Memory B cell (primary cell): Measurements from ENCODE around the gene CC2D1A.

ENCODE experiments used
- ATAC-seq: fragments of 150-1000 bp; cut with Tn5 transposase; 2 replicates; pipeline ENCODE4 v1.10.0; 2021; ENCODE audit warnings: low read depth, mild to moderate bottlenecking, moderate library complexity
- DNase-seq, 2 donors: peaks; one replicate each; pipeline ENCODE4 v3.0.0; 2022; ENCODE audit warnings: low spot score in 2 of 2
- H3K27ac Mint-ChIP-seq: one replicate; pipeline ENCODE4 v1.8.0; 2022; ENCODE audit warnings: mild to moderate bottlenecking, moderate library complexity, mixed read lengths
- H3K27me3 Mint-ChIP-seq: one replicate; pipeline ENCODE4 v1.8.0; 2022; ENCODE audit warnings: mixed read lengths
- H3K36me3 Mint-ChIP-seq: one replicate; pipeline ENCODE4 v1.8.0; 2022; ENCODE audit warnings: mild to moderate bottlenecking, mixed read lengths
- H3K4me1 Mint-ChIP-seq: one replicate; pipeline ENCODE4 v1.8.0; 2022; ENCODE audit warnings: mixed read lengths
- H3K4me3 Mint-ChIP-seq: one replicate; pipeline ENCODE4 v1.8.0; 2022; ENCODE audit warnings: mild to moderate bottlenecking, moderate library complexity, mixed read lengths
- H3K9me3 Mint-ChIP-seq: one replicate; pipeline ENCODE4 v1.8.0; 2022; ENCODE audit warnings: mixed read lengths

The CC2D1A gene

DNA sequence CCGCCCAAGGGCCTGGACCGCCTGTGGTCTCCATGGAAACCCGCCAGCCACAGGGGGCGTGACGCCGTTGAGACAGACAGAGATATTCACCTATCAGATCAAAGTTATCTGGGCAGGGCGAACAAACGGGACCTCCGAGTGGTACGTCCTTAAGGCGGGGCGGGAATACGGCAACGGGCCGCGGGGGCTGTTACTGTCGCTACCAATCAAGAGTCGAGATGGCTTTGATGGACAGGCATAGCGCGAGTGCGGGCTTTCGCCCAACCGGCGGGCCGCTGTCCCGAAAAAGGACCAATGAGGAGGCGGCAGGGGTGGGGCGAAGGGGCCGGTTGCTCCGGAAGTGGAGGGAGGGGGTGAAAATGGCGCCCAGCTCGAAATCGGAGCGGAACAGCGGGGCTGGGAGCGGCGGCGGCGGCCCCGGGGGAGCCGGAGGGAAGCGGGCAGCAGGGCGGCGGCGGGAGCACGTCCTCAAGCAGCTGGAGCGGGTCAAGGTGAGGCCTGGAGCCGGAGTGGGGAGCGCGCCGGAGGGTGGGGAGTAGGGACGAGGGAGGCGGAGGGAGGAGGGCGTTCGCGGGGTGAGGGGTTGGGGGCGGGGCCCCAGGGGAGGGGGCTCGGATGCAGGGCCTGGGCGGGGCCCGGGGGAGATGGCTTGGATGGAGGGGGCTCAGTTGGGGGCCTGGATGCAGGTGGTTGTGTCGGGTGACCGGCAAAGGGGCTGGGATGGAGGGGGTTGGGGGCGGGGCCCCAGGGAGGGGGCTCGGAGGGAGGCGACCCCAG, 46.3 kb downstream of the CC2D1A start, which contains the start of gene DCAF15:
Gene DCAF15 (plus strand): TSS at position 356 of the 777 bp plus-strand sequence. CDS start 4 bp downstream, at position 360.
- peak within 1 kb of the TSS; percentile 91 for H3K27ac Mint-ChIP-seq
- peaks cover 7% of the 10 kb centered on the region for H3K4me1 Mint-ChIP-seq
- no peaks in the 10 kb centered on the region for H3K27me3 Mint-ChIP-seq
- peak; percentile 90 to 98 for DNase-seq
- peak; percentile 95 for ATAC-seq
- peaks cover 7% of the 10 kb centered on the region for H3K36me3 Mint-ChIP-seq
- no peaks in the 10 kb centered on the region for H3K9me3 Mint-ChIP-seq
- H3K4me3 Mint-ChIP-seq: peak within 1 kb of the TSS; percentile 99

DNA sequence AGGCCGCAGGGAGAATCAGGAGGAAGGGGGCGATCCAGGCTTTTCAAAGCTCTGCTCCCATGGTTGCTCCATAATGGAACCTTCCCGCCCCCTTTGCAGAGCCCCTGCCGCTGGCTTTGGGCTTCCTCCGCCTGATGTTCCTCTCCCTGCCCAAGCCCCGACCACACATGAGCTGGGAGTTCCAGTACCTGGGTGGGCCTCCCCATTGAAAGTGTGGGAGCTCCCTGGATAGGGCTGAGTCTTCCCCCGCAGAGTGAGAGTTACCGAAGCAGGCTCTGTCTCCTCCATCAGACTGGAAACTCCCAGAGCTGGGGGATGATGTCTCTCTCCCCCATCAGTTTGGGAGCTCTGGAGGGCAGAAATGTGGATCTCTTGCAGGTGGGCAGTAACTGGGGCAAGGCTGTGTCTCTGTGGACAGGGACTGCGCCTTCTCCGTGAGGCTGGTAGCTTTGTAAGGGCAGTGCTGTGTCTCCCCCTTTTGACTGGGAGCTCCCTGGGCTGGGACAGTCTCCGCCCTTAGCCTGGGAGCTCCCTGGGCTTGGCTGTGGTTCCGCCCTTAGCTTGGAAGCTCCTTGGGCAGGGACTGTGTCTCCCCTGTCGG, 47.0 kb downstream of the CC2D1A start:
- Mint-ChIP-seq H3K4me3 (peak overlapping the region; percentile 99), H3K27me3 (no peaks in the 10 kb centered on the region), H3K27ac (peak overlapping the region; percentile 91), H3K36me3 (peaks cover 7% of the 10 kb centered on the region), H3K9me3 (no peaks in the 10 kb centered on the region), H3K4me1 (peaks cover 7% of the 10 kb centered on the region)
- ATAC-seq (no peak), DNase-seq (no peak)

DNA sequence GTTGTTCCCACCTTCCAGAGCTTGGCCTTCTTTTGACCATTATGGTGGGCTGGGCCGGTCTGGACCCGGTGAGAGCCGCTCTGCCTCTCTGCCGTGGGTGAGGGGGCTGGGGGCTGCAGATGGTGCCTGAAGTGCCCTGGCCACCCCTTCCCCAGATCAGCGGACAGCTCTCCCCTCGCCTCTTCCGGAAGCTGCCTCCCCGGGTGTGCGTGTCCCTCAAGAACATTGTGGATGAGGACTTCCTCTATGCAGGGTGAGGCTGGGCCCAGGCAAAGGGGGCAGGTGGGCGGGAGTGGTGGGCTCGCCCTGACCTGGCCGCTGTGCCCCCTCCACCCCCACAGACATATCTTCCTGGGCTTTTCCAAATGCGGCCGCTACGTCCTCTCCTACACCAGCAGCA, 48.2 kb downstream of the CC2D1A start:
- Mint-ChIP-seq H3K9me3 (no peaks in the 10 kb centered on the region), H3K27ac (peak overlapping the region; percentile 91), H3K36me3 (peaks cover 7% of the 10 kb centered on the region)

DNA sequence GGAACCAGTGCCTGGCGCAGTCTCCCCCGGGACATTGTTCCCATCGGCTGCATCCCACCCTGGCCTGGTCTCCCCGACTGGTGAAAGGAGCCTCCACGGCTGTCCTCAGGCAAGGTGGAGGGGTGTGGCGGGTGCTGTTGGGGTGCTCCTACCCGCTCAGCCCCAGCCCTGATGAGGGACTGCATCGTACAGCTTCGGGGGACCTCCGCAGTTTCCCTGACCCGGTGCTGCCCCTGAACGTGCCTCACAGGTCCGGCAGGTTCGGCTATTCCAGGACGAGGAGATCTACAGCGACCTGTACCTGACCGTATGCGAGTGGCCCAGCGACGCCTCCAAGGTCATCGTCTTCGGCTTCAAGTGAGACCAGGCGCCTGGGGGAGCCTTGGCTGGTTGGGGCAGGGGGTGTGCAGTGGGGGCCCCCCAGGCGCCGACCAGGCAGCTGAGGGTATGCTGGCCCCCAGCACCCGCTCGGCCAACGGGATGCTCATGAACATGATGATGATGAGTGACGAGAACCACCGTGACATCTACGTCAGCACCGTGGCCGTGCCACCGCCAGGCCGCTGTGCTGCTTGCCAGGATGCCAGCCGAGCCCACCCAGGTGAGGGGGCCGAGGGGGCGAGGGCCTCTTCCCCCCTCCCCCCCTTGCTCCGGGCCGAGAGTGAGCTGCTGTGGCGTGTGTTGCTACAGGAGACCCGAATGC, 49.8 kb downstream of the CC2D1A start:
- peaks cover 7% of the 10 kb centered on the region for H3K4me1 Mint-ChIP-seq
- no peaks in the 10 kb centered on the region for H3K9me3 Mint-ChIP-seq
- no peak overlapping the region for H3K27ac Mint-ChIP-seq
- DNase-seq: no peak
- peaks cover 8% of the 10 kb centered on the region for H3K36me3 Mint-ChIP-seq
- H3K27me3 Mint-ChIP-seq: no peaks in the 10 kb centered on the region
- no peak overlapping the region for H3K4me3 Mint-ChIP-seq
- no peak for ATAC-seq

More for the DNA sequence above, 48.2 kb downstream of the CC2D1A start:
- Mint-ChIP-seq H3K4me3 (peak overlapping the region; percentile 99), H3K27me3 (no peaks in the 10 kb centered on the region), H3K4me1 (peaks cover 7% of the 10 kb centered on the region)
- ATAC-seq: no peak
- no peak for DNase-seq

DNA sequence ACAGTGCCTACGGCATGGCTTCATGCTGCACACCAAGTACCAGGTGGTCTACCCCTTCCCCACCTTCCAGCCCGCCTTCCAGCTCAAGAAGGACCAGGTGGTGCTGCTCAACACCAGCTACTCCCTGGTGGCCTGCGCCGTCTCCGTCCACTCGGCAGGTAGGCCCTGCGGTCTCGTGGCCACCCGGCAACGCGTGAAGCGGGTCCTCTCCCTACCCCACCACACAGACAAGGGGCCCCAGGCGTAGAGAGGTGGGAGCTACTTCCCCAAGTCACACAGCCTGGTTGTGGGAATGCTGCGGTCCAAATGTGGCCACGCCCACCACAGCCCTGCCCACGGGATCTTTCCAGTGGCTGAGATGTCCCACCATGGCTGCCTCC, 50.4 kb downstream of the CC2D1A start:
- Mint-ChIP-seq H3K36me3 (peaks cover 10% of the 10 kb centered on the region), H3K4me1 (peaks cover 7% of the 10 kb centered on the region), H3K9me3 (no peaks in the 10 kb centered on the region), H3K4me3 (no peak overlapping the region), H3K27me3 (no peaks in the 10 kb centered on the region), H3K27ac (no peak overlapping the region)
- DNase-seq (no peak), ATAC-seq (no peak)

DNA sequence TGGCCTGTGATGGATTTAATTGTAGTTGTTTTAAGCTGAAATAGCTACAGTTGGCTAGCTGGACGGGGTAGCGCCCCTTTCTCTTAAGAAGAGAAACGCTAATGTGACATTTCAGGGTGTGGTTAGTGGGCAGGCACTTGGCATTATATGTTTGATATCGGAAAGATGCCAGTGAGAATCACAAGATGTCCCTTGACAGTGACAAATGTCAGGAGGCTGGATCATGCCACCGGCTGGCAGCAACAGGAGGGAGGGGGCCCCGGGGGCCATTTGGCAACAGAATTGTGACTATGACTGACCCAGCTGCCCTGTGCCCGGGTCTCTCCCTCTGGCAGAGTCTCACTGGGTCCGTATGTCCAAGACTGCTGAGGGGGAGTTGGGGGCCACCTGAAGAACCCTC, 51.0 kb downstream of the CC2D1A start:
- H3K4me3 Mint-ChIP-seq: no peak overlapping the region
- ATAC-seq: no peak
- H3K9me3 Mint-ChIP-seq: no peaks in the 10 kb centered on the region
- DNase-seq: no peak
- peaks cover 5% of the 10 kb centered on the region for H3K4me1 Mint-ChIP-seq
- no peak overlapping the region for H3K27ac Mint-ChIP-seq
- peaks cover 11% of the 10 kb centered on the region for H3K36me3 Mint-ChIP-seq
- no peaks in the 10 kb centered on the region for H3K27me3 Mint-ChIP-seq

DNA sequence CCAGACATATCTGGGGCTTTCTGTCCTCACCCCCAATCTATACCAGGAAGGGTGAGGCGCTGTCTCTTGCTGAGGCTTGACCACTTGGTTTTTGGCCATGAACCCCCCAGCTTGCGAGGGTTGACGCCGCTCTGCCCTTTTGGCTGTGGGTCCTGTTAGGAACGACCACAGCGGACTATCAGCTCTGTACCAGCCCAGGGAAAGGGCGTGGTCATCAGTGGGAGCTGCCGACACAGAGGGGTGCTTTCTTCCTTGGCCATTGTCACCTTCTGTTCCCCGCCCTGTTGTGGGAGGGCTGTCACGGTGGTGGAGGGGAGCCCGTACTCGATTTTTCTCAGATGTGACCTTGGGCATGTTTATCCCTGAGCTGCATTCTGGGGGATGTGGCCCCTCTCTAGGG, 52.0 kb downstream of the CC2D1A start:
- H3K9me3 Mint-ChIP-seq: no peaks in the 10 kb centered on the region
- H3K4me1 Mint-ChIP-seq: peaks cover 5% of the 10 kb centered on the region
- ATAC-seq: no peak
- no peak overlapping the region for H3K4me3 Mint-ChIP-seq
- H3K27me3 Mint-ChIP-seq: no peaks in the 10 kb centered on the region
- no peak for DNase-seq
- no peak overlapping the region for H3K27ac Mint-ChIP-seq
- peaks cover 11% of the 10 kb centered on the region for H3K36me3 Mint-ChIP-seq

DNA sequence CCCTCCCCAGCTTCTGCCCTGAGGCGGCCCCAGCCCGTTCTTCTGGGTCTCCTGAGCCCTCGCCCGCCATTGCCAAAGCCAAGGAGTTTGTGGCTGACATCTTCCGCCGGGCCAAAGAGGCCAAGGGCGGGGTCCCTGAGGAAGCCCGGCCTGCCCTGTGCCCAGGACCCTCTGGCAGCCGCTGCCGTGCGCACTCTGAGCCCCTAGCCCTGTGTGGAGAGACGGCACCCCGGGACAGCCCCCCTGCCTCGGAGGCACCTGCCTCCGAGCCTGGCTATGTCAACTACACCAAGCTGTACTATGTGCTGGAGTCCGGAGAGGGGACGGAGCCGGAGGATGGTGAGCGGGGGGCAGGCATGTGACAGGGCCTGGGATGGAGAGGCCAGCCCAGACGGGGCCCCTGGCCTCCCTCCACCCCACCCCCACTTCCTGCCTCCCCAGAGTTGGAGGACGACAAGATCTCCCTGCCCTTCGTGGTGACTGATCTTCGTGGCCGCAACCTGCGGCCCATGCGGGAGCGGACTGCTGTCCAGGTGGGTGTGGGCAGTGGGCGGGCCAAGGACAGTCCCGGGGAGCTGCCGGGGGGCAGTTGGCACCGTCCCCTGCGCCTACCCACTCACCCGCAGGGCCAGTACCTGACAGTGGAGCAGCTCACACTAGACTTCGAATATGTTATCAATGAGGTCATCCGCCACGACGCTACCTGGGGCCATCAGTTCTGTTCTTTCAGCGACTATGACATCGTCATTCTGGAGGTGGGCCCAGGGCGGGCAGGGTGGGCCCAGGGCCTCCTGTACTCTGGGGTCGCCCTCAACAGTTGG, 53.4 kb downstream of the CC2D1A start:
- peaks cover 11% of the 10 kb centered on the region for H3K36me3 Mint-ChIP-seq
- no peak overlapping the region for H3K27ac Mint-ChIP-seq
- H3K9me3 Mint-ChIP-seq: no peaks in the 10 kb centered on the region
- no peak for DNase-seq
- H3K4me1 Mint-ChIP-seq: peaks cover 2% of the 10 kb centered on the region
- no peak overlapping the region for H3K4me3 Mint-ChIP-seq
- ATAC-seq: no peak
- no peaks in the 10 kb centered on the region for H3K27me3 Mint-ChIP-seq

DNA sequence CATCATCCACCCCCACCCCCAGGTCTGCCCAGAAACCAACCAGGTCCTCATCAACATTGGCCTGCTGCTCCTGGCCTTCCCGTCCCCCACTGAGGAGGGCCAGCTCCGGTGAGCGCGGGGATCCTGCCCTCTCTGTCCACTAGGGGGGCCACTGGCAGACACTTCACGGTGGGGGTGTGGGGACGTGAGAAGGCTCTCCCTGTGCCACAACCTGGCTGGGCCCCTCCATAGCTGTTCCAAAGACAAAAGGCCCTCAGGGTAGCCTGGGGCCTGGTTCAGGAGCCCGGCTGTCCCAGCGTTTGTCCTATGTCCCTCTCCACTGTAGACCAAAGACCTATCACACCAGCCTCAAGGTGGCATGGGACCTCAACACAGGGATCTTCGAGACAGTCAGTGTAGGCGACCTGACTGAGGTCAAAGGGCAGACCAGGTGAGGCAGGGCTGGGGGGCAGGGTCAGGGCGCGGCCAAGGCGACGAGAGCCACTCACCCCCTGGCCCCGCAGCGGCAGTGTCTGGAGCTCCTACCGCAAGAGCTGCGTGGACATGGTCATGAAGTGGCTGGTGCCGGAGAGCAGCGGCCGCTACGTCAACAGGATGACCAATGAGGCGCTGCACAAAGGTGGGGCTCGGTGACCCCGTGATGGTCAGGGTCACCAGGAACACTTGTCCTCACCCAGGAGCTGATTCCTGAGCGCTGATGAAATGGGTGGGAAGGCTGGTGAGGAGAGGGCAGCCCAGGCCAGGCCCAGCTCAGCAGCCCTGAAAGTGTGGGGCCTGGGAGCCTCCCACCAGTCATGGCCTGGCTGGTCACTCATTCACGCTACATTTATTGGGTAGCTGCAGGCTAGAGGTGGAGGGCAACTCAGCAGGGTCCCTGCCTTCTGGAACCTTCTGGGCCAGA, 54.2 kb downstream of the CC2D1A start:
- Mint-ChIP-seq H3K27ac (peak overlapping the region; percentile 58), H3K4me3 (no peak overlapping the region), H3K36me3 (peaks cover 15% of the 10 kb centered on the region), H3K27me3 (no peaks in the 10 kb centered on the region), H3K9me3 (no peaks in the 10 kb centered on the region), H3K4me1 (no peaks in the 10 kb centered on the region)
- peak; percentile 64 for ATAC-seq
- DNase-seq: no peak

DNA sequence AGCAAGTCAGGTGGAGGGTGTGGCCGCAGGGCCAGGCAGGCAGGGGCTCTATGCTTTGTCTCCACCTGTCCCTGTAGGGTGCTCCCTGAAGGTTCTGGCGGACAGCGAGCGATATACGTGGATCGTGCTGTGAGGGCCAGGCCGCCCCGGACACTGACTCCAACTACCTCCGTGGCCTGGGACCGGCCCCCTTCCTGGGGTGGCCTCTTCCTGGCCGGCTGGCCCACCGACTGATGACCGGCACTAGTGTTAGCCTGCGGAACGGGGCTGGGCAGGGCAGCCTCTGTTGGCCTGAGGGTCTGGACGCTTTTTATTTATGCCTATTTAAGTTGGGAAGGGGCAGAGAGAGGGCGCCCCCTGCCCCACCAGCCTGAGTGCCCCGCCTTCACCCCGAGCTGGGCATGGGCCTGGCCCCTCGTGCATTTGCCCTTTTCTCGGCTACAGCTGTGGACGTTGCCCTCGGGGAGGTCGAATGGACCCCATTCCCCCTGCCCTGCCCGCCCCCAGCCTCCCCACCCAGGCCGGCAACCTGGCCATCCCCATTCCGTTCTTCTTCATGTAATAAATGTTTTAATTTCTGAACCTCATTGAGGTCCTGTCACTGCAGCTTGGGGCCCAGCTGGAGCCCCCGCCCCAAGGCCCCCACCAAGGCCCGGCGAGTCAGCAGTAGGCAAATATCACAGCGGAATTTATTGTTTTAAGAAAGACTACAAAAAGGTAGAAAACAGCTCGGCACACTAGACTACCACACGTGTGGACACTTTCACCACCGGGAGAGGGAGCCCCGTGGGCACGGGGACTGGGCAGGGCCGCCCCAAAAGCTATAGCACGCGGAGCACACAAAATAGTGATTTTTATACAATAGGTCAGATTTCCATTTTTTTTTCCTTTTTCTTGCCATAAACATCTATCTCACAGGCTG, 55.1 kb downstream of the CC2D1A start:
- H3K9me3 Mint-ChIP-seq: no peaks in the 10 kb centered on the region
- peaks cover 10% of the 10 kb centered on the region for H3K36me3 Mint-ChIP-seq
- H3K27ac Mint-ChIP-seq: peak overlapping the region; percentile 33
- H3K4me1 Mint-ChIP-seq: no peaks in the 10 kb centered on the region
- no peaks in the 10 kb centered on the region for H3K27me3 Mint-ChIP-seq
- no peak for DNase-seq
- ATAC-seq: no peak
- no peak overlapping the region for H3K4me3 Mint-ChIP-seq

DNA sequence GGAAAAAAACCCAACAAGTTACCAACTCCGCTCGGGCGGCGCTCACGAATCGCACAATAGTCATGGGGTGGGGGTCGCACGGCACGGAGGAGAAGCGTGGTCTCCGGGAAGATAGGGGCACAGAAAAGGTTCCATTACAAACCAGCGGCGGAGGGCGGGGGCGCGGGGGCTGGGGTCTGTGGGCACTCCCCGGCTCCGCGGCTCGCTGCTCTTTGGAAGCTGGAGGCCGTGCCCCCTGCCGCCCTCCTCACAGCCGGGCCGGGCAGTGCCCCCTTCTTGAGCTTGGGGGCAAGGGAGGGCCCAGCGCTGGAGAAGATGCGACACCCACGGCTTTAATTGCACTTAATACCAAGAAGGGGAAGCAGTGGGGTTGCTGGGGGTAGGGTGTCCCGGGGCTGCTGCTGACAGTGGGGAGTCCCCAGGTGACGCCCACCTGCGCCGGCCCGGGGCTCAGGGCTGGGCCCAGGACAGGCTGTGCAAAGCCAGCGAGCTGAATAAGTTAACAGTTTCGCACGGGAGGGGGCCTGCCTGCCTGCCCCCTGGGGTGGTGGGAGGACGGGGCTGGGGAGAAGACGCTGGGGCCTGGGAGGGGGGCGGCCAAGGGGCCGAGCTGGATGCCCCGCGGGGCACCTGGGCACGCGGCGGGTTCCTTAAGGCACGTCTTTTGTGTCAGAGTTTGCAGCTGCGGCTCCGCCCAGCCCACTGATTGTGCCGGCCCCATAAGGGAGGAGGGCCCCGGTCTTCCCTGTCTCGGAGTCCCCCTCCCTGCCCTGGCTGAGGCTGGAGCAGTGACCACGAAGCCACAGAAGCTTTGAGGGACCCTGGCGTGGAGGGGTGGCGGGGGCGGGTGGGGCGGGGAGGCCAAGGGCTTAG, 56.1 kb downstream of the CC2D1A start:
- ATAC-seq (peak; percentile 45), DNase-seq (no peak)
- H3K4me1 Mint-ChIP-seq: no peaks in the 10 kb centered on the region
- H3K27ac Mint-ChIP-seq: peak overlapping the region; percentile 33
- H3K36me3 Mint-ChIP-seq: peaks cover 11% of the 10 kb centered on the region
- no peak overlapping the region for H3K4me3 Mint-ChIP-seq
- H3K9me3 Mint-ChIP-seq: no peaks in the 10 kb centered on the region
- no peaks in the 10 kb centered on the region for H3K27me3 Mint-ChIP-seq
